ENCODE data around the gene ERBIN.

DNA sequence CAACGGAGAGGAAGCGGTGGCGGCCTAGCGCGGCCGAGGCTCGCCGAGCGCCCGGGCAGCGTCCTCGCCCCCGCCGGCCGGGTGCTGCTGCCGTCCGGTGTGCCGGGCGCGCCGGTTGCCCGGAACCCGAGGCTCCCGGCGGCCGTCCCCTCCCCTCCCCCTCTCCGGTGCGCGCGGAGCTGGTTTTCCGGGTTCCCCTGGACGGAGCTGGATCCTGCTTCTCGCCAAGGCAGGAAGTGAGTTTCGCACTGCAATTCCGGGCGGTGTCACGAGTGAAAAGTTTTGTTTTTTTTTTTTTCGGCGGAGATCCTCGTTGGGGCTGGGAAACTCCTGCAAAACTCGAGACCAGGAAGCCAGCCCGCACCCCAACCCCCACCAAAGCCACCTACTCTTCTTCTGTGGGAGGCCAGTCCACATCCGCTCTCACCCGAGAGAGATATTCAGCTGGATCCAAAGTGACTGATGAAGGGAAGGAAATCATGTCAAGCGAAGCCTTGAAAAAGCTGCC lies at the start of gene ERBIN:
- TF ChIP-seq EZH2 (IDR thresholded peaks at IDR 0.05; ENCODE audit: insufficient read depth, poor library complexity, severe bottlenecking), result no peak
- TF ChIP-seq EZH2phosphoT487 (IDR thresholded peaks at IDR 0.05; ENCODE audit: insufficient read depth, low read depth), result no peak

Data from GM23248 (cell line).